Measurements from ENCODE around the gene SKAP1.
A peak's percentile ranks its signal among the peaks of the same experiment; 100 is the strongest.
"Not testable (repeated sequence)": the region's sequence is repeated elsewhere in the genome, so short reads cannot be mapped to it uniquely, and the experiment has no call there.

Gene SKAP1

GRCh38 chr17:48198950-48199541 lies 231.0 kb downstream of the SKAP1 start:
- no peak for DNase-seq

DNA sequence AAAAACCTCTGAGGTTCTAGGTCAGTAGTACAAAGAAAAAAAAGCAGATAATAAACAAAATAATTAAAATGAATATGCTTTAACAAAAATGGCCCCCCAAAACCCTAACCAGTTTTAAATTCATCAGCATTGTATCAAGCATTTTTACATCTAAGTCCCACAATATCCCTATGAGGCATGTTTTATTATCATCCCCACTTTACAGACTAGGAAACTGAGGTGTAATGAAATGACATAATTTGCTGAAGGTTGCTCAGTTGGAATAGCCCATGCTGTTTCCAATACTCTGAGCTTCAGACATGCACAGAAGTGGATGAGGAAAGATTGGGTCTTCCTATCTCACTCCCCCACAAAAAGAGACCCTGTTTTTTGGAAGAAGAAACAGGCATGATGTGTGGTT lies 234.1 kb downstream of the SKAP1 start:
- DNase-seq: no peak

GRCh38 chr17:48194097-48194550 lies 235.9 kb downstream of the SKAP1 start:
- peak; percentile 74 for DNase-seq

DNA sequence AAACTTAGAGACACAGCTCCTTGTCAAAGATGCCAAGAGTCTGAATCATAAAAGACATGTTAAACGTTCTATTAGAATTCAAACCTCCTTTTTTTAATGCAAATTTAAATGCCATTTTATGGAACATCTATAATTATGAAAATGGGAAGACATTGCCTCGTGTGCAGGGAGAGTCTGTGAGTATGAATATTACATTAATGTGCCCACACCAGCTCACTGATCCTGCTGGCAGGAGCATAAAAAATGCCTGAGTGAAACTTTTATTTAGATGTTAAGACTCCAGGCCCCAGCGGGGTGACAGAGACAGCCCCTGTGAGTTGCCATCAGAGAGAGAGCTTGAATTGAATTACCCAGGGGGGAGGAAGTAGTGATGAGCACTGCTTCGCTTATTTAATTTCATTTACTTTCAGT lies 237.7 kb downstream of the SKAP1 start:
- DNase-seq: peak; percentile 18

- no peak for DNase-seq
Measured at GRCh38 chr17:48191362-48191761, 238.7 kb downstream of the SKAP1 start.

- no peak for DNase-seq
Measured at GRCh38 chr17:48190871-48191270, 239.1 kb downstream of the SKAP1 start.

DNA sequence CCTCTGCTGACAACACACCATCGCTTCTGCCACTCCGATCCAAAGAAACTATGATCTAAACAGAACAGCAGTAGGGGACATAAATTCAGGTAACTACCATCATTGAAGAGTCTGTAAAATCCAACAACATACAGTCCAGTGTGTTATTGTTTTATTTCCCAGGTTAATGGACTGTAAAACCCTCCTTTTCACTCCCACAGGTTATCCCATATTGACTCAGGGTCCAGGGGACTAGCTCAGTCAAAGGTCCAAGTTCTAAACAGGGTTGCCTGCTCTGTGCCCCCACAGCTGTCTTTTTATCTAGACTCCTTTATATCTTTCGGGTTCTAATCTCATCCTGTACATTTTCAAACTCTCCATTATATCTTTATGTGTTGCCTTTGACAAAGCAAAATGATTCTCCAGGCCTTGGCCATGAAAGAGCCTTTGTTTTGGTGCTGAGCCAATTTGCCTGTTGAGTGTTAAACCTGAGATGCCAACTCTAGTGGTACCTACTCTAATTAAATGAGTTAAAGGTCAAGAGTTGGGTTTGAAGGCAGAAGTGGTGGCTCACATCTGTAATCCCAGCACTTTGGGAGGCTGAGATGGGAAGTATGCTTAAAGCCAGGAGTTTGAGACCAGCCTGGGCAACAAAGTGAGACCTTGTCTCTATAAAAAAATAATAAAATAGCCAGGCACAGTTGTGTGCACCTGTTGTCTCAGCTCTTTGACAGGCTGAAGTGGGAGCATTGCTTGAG lies 242.0 kb downstream of the SKAP1 start:
- no peak for DNase-seq

- not testable (repeated sequence) for DNase-seq
Measured at GRCh38 chr17:48186317-48186716, 243.7 kb downstream of the SKAP1 start.

- DNase-seq: no peak
Measured at GRCh38 chr17:48184721-48185120, 245.3 kb downstream of the SKAP1 start.

DNA sequence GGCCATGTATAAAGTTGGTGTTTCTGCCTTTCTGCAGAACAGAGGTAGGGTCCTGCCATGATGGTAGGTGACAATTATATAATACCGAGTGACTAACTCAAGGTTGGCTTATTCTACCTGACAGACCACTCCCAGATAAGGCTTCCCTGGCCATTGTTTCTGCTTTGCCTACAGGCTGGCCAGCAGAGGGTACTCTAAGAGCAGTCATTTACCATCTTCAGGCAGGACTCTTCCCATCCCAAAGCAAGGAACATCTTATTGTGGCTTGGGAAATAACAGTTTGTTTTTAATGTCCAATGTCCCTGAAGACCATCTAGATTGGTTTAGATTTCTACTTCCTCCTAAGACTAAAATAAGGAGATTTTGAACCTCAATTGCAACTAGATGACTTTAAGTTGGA lies 248.4 kb downstream of the SKAP1 start:
- no peak for DNase-seq

GRCh38 chr17:48180842-48181629 lies 249.0 kb downstream of the SKAP1 start:
- no peak for DNase-seq

DNA sequence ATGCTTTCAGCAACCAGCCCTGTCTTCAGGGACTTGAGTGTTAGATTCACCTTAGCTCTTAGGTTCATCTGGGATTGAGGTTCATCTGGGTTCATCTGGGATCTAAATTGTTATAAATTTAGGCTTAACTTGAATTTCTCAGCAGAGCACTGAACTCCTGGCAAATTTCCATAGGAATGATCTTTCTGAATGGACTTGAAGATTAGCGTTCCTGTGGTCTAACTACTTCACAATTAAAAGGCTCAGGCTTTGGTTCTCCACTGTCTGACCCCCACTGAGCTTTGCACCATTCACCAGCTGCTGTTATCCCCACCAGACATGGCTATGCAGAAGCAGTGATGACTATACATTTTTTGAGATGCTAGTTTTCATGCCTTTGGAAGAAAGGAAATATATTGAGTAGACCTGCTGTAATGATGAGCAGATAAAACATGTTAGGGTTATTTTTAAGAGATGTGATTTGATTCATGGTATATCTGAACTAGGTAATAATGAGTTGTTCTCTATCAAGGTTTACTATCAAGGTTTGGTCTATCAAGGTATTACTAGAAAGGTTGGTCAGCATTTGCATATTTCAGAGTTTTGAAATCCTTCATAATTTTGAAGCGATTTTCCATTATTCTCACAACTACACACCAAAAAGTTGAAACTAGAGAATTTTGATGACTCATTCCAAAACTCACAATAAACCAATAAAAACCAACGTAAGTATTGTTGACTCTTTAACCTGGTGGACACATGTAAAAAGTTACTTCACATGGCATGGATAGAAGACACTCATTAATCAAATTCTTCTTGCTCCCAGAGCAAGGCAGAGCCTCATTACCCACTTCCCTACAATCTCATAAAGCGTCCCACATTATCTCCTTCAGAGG lies 250.7 kb downstream of the SKAP1 start:
- DNase-seq: peak; percentile 48

- no peak for DNase-seq
Measured at GRCh38 chr17:48178317-48178716, 251.7 kb downstream of the SKAP1 start.

DNA sequence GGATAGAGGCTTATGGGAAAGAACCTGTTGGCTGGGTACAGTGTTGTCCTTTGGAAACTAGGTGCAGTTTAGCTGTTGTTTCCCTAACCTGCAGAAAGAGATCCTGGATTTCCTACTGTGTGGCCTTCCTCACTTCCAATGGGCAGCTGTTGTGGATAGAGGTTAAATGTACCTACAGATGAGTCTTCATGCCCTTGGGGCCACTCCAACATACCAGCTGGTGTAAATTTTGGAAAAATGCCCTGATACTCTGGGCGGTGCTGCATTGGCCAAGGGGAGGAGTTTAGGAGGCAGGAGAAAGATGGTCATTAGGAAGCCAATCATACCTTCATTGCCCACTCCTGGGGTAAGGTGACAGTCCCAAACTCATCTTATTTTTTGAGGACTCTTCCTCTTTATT lies 252.2 kb downstream of the SKAP1 start:
- DNase-seq: no peak

DNA sequence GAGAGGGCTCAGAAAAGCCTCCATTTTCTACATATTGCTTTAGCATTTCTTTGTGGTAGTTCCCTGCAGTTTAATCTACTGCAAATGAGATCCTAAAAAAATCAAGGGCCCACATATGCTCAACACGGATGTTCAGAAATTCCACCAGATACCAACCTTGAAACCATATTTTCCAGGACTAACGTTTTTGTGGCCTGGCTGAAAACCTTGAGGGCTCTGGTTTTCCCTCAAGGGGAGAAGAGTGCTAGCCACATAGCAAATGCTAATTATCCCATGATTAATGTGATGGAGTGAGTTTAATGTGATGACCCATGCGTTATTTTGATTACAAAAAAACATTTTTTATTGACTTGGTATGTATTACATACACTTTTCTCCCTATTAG lies 253.6 kb downstream of the SKAP1 start:
- peak; percentile 3 for DNase-seq

DNA sequence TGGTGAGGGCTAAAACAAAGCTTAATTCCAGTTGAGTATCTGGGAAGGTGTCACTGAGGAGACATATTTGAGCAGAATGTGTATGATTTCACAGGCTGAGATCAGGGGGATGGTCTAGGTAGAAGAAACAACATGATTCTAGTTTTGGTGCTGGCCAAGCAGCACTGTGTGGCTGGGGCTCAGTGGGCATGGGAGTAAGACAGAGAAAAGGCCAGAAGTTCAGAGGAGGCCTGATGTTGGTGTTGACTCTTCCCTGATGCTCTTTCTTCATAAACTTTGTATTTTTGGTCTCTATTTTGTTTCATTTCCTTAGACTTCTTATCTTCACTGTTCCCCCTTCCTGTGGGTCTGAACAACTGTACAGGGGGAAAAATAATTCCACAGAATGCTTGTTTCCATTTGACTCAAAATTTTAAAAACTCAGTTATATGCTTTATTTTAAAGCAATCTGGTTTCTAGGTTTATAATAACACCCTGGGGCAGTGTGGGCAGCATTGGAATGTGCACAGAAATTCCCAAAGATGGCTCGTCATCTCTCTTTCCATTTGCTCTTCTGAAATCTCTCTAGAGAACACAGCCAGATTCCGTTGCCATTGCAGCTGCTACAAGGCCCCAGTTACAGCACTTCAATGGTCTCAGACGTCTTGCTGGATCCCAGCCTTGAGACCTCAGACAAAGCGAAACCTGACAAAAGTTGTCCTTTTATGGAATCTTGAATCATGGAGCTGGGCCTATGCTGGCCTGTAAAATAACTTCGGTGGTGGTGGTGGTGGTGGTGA lies 254.1 kb downstream of the SKAP1 start:
- DNase-seq: peak; percentile 61

- no peak for DNase-seq
Measured at GRCh38 chr17:48174833-48175523, 255.0 kb downstream of the SKAP1 start.

- DNase-seq: no peak
Measured at GRCh38 chr17:48173191-48173984, 256.6 kb downstream of the SKAP1 start.

GRCh38 chr17:48169926-48170325 lies 260.1 kb downstream of the SKAP1 start:
- no peak for DNase-seq

DNA sequence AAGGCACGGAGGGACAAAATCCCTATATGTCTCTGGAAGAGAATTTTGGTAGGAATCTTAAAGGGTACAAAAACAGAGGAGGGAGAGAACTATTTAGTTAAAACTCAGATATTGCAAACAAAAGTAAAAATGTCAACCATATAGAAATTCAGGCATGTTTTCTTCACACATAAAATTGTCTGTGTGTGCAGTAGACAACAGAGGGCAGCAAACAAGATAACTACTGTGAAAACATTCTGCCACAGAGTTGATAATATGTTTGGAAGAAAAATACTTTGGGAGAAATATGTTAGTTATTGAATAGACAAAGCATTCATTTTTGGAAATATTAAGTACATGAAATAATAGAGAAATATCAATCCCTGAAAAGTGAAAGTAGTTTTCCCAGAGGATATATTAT lies 266.2 kb downstream of the SKAP1 start:
- DNase-seq: no peak

Measured in fibroblast of upper back skin (primary cell).